ENCODE results near the gene NUBP2.

NUBP2 gene

DNA sequence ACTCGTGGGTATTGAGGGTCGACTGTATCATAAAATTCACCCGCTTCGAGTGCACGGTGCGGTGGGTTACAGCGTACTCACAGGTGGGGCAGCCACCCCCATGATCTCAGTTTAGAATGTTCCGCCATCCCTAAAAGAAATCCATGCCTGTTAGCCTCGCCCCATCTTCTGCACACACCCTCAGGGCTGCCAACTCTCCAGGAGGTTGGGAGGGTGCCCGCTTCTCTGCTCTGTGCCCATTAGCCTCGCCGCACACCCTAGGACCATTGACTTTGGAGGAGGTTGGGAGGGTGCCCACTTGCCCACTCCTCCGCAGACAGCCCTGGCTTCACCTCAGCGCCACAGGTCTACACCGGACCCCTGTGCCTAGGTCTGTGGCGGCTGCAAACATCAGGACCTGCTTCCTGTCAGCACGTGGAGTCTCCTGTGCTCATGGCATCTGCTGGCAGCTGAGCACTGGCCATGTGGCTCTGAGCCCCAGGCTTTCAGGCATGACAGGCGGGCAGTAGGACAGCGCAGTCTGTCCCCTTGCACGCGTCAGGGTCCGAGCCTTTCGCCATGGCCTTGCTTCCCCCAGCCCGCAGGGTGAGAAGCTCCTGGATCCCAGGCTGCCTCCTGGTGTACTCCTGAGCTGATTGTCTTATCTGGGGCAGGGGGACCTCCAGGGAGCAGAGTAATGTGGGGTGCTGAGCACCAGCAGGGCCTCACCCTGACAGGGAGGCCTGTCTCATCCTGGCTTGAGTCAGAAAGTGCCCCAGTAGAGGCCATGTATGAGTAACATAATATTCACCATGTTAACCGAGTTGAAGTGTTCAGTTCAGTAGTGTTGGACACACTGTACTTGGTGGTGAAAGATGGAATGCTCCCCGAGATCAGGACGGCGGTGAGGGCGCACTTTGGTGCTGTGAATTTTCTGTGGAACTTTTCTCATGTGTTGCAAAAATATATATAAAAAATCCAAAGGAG, 33.3 kb upstream of the NUBP2 start:
- H3K4me3 ChIP-seq (ENCODE audit: low read depth, low read length): no peak overlapping the region
- DNase-seq (ENCODE audit: low read depth): no peak
- TF ChIP-seq CTCF (IDR thresholded peaks at IDR 0.05; ENCODE audit: control insufficient read depth, extremely low read depth, insufficient read depth): no peak

DNA sequence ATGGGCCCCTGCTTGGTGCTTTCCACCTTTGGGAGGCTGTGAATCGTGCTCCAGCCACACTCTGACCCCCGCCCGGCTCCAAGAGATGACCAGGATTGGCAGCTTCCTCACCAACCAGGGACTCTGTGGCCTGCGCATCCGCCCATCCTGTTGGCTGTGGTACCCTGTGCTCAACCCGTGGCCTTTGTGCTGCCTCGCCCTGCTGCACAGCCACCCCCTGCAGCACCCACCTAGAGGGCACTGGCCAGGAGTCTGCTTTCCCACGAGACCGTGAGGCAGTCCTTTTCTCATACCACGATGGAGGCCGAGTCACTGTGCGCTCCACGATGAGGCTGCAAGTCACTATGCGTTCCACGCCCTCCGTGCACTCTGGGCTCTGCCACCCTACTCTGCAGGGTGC, 30.8 kb upstream of the NUBP2 start:
- TF ChIP-seq CTCF (IDR thresholded peaks at IDR 0.05; ENCODE audit: control insufficient read depth, extremely low read depth, insufficient read depth): no peak
- no peak overlapping the region for H3K4me3 ChIP-seq (ENCODE audit: low read depth, low read length)
- no peak for DNase-seq (ENCODE audit: low read depth)

DNA sequence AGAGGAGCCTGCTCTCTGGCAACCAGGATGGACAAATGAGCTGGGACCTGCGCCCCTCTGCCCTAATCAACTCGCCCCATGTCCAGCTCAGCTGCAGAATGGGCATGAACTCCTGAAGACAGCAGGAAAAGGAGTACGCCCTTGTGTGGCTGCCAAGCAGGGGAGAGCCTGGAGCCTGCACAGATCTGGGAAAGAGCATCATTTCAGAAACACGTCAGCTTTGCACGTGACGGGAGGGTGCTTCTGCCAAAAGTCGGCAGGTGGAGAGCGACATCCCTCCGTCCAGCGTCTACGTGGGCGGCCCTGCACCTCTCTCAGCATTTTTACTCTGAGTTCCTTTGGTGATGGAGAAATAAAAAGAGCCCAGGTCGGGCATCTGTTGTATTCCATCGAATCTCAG, 29.9 kb upstream of the NUBP2 start:
- no peak for TF ChIP-seq CTCF (IDR thresholded peaks at IDR 0.05; ENCODE audit: control insufficient read depth, extremely low read depth, insufficient read depth)
- DNase-seq (ENCODE audit: low read depth): no peak
- no peak overlapping the region for H3K4me3 ChIP-seq (ENCODE audit: low read depth, low read length)

DNA sequence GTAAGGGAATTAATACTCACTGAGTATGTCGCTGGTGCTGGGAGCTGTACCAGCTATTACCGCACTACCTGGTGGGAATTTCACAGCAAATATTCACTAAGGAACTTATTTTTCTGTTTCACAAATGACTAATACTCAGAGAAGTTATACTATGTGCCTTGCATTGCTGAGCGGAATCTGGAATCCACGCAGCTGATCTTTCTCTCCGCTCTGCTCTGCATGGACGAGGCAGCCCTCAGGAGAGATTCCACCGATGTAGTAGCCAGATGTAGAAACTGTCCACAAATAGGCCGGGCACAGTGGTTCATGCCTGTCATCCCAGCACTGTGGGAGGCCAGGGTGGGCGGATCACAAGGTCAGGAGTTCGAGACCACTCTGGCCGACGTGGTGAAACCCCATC, 28.6 kb upstream of the NUBP2 start:
- H3K4me3 ChIP-seq (ENCODE audit: low read depth, low read length): no peak overlapping the region
- no peak for DNase-seq (ENCODE audit: low read depth)
- no peak for TF ChIP-seq CTCF (IDR thresholded peaks at IDR 0.05; ENCODE audit: control insufficient read depth, extremely low read depth, insufficient read depth)

GRCh38 chr16:1757714-1758461, 24.9 kb upstream of the NUBP2 start:
- no peak overlapping the region for H3K4me3 ChIP-seq (ENCODE audit: low read depth, low read length)
- DNase-seq (ENCODE audit: low read depth): no peak
- TF ChIP-seq CTCF (IDR thresholded peaks at IDR 0.05; ENCODE audit: control insufficient read depth, extremely low read depth, insufficient read depth): no peak

DNA sequence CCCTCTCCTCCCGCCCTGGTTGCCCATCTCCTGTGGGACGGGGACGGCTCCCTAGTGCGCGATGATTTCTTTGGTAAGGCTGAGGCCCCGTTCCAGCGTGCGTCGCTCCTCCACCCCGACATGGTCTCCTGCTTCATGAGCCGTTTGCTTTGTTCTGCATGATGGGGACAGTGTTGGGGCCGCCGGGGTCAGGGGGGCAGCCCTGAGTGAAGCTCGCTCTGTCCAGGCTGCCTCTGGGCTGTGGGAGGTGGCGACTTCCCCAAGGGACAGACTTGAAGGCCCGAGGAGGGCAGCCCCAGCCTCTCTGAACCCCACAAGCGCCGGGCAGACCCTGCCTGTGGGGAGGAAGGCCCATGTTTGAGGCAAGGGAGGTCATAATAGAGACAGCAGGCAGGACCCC, 23.8 kb upstream of the NUBP2 start:
- no peak for TF ChIP-seq CTCF (IDR thresholded peaks at IDR 0.05; ENCODE audit: control insufficient read depth, extremely low read depth, insufficient read depth)
- no peak overlapping the region for H3K4me3 ChIP-seq (ENCODE audit: low read depth, low read length)
- no peak for DNase-seq (ENCODE audit: low read depth)

All from LNCaP clone FGC (cell line).